ENCODE measurements around the gene SERPINB1. TPM values are rescaled to one million over a fixed set of nuclear protein-coding genes. Genes with fewer than 3 reads are reported as not detected.

SERPINB1 gene
- total RNA-seq, 1 donor from 2014 or later = 61.6 TPM

- DNase-seq (ENCODE audit: low spot score, unreplicated experiment) = no peak
- TF ChIP-seq, protein P1, sequence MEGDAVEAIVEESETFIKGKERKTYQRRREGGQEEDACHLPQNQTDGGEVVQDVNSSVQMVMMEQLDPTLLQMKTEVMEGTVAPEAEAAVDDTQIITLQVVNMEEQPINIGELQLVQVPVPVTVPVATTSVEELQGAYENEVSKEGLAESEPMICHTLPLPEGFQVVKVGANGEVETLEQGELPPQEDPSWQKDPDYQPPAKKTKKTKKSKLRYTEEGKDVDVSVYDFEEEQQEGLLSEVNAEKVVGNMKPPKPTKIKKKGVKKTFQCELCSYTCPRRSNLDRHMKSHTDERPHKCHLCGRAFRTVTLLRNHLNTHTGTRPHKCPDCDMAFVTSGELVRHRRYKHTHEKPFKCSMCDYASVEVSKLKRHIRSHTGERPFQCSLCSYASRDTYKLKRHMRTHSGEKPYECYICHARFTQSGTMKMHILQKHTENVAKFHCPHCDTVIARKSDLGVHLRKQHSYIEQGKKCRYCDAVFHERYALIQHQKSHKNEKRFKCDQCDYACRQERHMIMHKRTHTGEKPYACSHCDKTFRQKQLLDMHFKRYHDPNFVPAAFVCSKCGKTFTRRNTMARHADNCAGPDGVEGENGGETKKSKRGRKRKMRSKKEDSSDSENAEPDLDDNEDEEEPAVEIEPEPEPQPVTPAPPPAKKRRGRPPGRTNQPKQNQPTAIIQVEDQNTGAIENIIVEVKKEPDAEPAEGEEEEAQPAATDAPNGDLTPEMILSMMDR (IDR thresholded peaks at IDR 0.05; ENCODE audit: unreplicated experiment) = no peak
- H3K9me3 Mint-ChIP-seq (ENCODE audit: low read depth) = no peaks in the 10 kb centered on the region
- peaks cover 36% of the 10 kb centered on the region for H3K4me1 Mint-ChIP-seq (ENCODE audit: low read depth)
- H3K27ac Mint-ChIP-seq = peak overlapping the region; percentile 99
- peak overlapping the region; percentile 52 for H3K4me3 Mint-ChIP-seq (ENCODE audit: low read depth)
- no peaks in the 10 kb centered on the region for H3K27me3 Mint-ChIP-seq
- peaks cover 37% of the 10 kb centered on the region for H3K36me3 Mint-ChIP-seq (ENCODE audit: insufficient read depth)
These were observed 3.4 kb downstream of the SERPINB1 start for GRCh38 chr6:2838251-2838650.

DNA sequence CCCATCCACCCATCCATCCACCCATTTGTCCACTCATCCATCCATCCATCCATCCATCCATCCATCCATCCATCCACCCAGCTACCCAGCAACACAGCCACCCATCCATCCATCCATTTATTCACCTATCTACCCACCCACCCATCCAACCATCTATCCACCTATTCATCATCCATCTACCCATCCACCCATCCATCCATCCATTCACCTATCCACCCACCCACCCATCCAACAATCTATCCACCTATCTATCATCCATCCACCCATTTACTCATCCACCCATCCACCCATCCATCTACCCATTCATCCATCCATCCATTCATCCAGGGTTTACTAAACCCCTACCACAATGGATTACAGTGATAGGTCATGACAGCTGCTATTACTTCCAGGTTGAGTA is 7.4 kb downstream of the SERPINB1 start:
- H3K9me3 Mint-ChIP-seq (ENCODE audit: low read depth) = no peaks in the 10 kb centered on the region
- no peak overlapping the region for H3K4me3 Mint-ChIP-seq (ENCODE audit: low read depth)

DNA sequence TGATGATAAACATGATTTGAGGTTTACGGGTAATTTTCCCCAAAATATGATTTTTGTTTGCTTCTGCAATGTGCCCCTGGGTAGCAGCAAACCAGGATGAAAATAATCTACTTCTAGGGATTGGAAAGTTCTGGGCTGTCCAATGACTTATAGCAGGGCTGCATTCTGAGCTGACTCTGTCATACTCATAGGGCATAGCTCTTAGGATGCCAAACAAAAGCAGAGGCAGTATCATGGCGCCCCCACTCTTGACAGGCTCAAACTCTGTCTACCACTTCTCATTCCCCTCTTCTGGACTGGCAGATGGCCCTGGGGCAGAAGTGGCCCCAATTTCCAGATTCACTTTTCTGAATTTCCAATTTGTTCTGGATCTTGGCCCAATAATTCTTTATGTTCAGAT is 10.3 kb downstream of the SERPINB1 start:
- Mint-ChIP-seq H3K36me3 (ENCODE audit: insufficient read depth) (peaks cover 33% of the 10 kb centered on the region), H3K4me1 (ENCODE audit: low read depth) (peaks cover 3% of the 10 kb centered on the region), H3K9me3 (ENCODE audit: low read depth) (no peaks in the 10 kb centered on the region), H3K27me3 (no peaks in the 10 kb centered on the region), H3K27ac (peak overlapping the region; percentile 69), H3K4me3 (ENCODE audit: low read depth) (no peak overlapping the region)
- no peak for DNase-seq (ENCODE audit: low spot score, unreplicated experiment)
- TF ChIP-seq, protein P1 (IDR thresholded peaks at IDR 0.05; ENCODE audit: unreplicated experiment) = no peak

More for the DNA sequence above, 7.4 kb downstream of the SERPINB1 start:
- TF ChIP-seq, protein P1 (IDR thresholded peaks at IDR 0.05; ENCODE audit: unreplicated experiment) = no peak
- Mint-ChIP-seq H3K4me1 (ENCODE audit: low read depth) (peaks cover 16% of the 10 kb centered on the region), H3K27ac (no peak overlapping the region), H3K36me3 (ENCODE audit: insufficient read depth) (peaks cover 47% of the 10 kb centered on the region), H3K27me3 (no peaks in the 10 kb centered on the region)
- no peak for DNase-seq (ENCODE audit: low spot score, unreplicated experiment)

GRCh38 chr6:2830183-2830582 is 11.5 kb downstream of the SERPINB1 start:
- Mint-ChIP-seq H3K27ac (no peak overlapping the region), H3K9me3 (ENCODE audit: low read depth) (no peaks in the 10 kb centered on the region), H3K27me3 (no peaks in the 10 kb centered on the region), H3K4me3 (ENCODE audit: low read depth) (no peak overlapping the region), H3K36me3 (ENCODE audit: insufficient read depth) (peaks cover 25% of the 10 kb centered on the region), H3K4me1 (ENCODE audit: low read depth) (peaks cover 3% of the 10 kb centered on the region)
- no peak for DNase-seq (ENCODE audit: low spot score, unreplicated experiment)
- TF ChIP-seq, protein P1 (IDR thresholded peaks at IDR 0.05; ENCODE audit: unreplicated experiment) = no peak

GRCh38 chr6:2829253-2829652 is 12.4 kb downstream of the SERPINB1 start:
- TF ChIP-seq, protein P1 (IDR thresholded peaks at IDR 0.05; ENCODE audit: unreplicated experiment) = no peak
- H3K27me3 Mint-ChIP-seq = no peaks in the 10 kb centered on the region

More at GRCh38 chr6:2829253-2829652, 12.4 kb downstream of the SERPINB1 start:
- DNase-seq (ENCODE audit: low spot score, unreplicated experiment) = no peak
- H3K9me3 Mint-ChIP-seq (ENCODE audit: low read depth) = no peaks in the 10 kb centered on the region
- no peak overlapping the region for H3K4me3 Mint-ChIP-seq (ENCODE audit: low read depth)
- no peak overlapping the region for H3K27ac Mint-ChIP-seq
- no peaks in the 10 kb centered on the region for H3K4me1 Mint-ChIP-seq (ENCODE audit: low read depth)
- peaks cover 19% of the 10 kb centered on the region for H3K36me3 Mint-ChIP-seq (ENCODE audit: insufficient read depth)

Measured in progenitor cell of endocrine pancreas (in vitro differentiated cells).